Retinal pigment epithelial cell (primary cell): ENCODE data around the gene COL24A1.

Source experiments
- DNase-seq: peaks from one replicate; pipeline ENCODE4 v3.0.0-alpha.2; 2010; ENCODE audit warnings: low read depth
- H3K4me3 ChIP-seq: 2 replicates; pipeline ENCODE4 v1.5.1; 2011; ENCODE audit warnings: mild to moderate bottlenecking, low read length, control low read depth, moderate library complexity
- TF ChIP-seq, protein P1 (sequence below): conservative IDR thresholded peaks from 2 replicates; pipeline ENCODE4 v1.5.1; 2011; ENCODE audit warnings: low read depth, low read length, control low read depth, inconsistent platforms

Gene COL24A1

DNA sequence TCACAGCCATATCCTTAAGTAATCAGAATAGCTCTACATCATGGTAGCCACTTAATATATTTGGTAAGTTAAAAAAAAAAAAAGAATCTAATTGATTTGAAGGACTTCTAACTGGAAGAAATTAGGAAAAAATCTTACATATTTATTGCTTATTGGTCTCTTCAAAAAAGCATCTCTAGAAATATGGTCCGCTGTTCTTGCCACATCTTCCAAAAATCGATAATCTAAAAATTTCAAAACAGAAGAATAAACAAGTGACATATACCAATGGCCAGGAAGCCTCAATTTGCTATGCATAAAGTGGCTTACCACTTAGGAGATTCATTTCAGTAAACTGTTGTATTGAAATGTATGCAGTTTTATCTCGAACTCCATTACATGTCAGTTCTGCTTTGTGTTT lies 450.6 kb downstream of the COL24A1 start:
- no peak overlapping the region for H3K4me3 ChIP-seq
- DNase-seq = no peak
- TF ChIP-seq, protein P1, sequence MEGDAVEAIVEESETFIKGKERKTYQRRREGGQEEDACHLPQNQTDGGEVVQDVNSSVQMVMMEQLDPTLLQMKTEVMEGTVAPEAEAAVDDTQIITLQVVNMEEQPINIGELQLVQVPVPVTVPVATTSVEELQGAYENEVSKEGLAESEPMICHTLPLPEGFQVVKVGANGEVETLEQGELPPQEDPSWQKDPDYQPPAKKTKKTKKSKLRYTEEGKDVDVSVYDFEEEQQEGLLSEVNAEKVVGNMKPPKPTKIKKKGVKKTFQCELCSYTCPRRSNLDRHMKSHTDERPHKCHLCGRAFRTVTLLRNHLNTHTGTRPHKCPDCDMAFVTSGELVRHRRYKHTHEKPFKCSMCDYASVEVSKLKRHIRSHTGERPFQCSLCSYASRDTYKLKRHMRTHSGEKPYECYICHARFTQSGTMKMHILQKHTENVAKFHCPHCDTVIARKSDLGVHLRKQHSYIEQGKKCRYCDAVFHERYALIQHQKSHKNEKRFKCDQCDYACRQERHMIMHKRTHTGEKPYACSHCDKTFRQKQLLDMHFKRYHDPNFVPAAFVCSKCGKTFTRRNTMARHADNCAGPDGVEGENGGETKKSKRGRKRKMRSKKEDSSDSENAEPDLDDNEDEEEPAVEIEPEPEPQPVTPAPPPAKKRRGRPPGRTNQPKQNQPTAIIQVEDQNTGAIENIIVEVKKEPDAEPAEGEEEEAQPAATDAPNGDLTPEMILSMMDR = no peak

DNA sequence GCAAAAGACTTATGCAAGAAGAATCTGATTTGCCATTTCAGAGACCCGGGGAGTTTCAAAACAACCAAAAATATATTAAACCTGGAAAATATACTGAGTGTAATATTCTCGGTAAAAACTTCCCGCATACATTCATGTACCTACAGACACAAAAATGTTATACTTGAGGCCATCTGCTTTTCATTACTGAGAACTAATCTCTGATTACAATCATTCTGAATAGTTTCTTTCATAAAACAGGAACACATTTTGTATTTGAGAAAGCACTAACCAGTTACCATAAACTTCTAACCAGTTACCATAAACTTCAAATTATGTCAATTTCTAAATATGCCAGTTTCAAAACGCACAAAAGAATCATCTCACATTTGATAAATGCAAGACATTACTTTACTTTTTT lies 456.1 kb downstream of the COL24A1 start:
- TF ChIP-seq, protein P1 = no peak
- DNase-seq = no peak
- H3K4me3 ChIP-seq = no peak overlapping the region

DNA sequence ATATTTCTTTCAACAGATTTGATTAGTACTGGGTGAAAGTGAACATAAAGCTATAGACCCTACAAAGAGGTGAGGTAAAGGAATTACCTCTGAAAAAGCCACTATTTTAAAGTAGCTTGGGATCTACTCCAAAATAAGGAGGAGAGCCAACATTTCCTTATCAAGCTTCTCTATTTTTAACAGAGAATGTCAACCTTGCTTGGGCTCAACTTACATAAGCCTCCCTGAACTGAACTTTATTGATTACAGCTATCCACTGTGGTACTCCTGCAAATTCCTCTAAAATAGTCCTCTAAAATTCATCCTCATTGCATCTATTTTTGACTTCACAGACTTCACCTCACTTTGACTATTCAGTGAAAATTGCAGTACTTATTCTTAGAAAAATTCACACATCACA lies 458.7 kb downstream of the COL24A1 start:
- TF ChIP-seq, protein P1 = no peak
- no peak for DNase-seq
- no peak overlapping the region for H3K4me3 ChIP-seq

DNA sequence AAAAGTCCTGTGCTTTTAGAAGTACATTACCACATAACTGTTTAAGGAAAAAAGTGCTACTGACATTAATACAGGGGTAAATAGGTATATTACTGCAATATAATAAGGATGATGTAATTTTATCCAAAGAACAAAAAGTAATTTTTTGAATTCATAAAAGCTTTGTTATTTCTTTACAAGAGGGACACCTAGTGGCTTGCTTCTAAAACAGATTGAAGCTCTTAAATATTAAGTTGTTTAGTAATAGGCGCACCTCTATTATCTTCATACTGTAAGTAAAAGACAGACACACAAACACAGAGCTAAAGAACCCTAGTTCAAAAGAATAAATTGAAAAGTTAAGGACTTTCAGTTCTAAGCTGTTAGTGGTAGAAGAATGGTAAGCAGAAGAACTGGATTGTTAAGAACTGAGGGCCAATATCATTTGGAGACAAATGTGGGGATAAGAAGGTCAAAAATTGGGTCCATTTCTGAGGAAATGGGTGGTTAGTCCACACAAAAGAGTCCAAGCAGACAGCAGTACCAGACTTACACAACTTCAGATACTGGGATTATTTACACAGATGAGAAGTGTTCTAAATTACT lies 463.8 kb downstream of the COL24A1 start:
- TF ChIP-seq, protein P1 = peak; percentile 38
- H3K4me3 ChIP-seq = no peak overlapping the region
- no peak for DNase-seq

DNA sequence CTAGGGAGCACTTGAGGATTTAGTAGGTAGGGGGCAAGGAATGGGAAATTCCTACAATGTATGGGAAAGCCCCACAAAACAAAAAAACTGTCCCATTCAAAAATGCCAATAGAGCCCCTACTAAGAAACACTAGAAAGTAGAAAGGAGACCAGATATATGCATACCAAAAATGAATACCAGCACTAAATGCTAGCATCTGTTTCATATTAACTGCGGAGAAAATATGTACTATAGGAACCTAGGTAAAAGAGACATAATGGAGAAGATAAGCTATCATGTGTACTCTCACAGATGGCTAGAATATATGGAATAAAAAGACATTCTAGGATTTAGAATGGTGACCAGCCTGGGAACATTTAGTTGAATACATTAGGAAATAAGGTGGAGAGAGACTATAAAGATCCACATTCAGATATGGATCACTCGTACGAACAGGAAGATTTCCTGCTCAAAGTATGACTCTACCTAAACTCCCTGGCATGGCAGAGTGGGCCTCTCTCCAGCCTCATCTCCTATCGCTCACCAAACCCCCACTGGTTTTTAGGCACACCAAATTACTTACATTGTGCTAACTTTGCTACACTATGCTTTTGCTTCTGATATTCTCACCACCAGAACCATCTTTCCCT lies 466.7 kb downstream of the COL24A1 start:
- no peak for DNase-seq
- H3K4me3 ChIP-seq = no peak overlapping the region
- TF ChIP-seq, protein P1 = no peak

DNA sequence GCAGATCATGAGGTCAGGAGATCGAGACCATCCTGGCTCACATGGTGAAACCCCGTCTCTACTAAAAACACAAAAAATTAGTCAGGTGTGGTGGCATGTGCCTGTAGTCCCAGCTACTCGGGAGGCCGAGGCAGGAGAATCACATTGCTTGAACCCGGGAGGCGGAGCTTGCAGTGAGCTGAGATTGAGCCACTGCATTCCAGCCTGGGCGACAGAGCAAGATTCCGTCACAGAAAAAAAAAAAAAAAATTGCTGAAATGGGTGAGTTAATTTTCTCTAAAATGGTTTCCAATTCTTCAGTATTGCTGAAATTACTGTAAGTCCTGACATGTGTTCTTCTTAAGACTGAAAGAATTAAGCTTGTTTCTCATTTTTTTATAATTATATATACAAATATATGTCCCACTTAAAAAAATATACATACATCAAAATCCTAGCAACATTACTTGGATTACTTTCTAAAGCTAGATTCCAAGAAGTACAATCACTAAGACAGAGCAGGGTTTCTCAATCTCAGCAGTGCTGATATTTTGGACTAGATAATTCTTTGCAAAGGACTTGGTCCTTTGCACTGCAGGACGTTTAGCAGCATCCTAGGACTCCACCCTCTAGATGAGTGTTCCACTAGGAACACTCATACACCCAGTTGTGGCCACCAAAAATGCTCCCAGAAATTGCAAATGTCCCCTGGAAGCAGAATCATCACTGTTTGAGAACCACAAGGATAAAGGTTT lies 473.1 kb downstream of the COL24A1 start:
- no peak for DNase-seq
- TF ChIP-seq, protein P1 = no peak
- no peak overlapping the region for H3K4me3 ChIP-seq
